ENCODE data around the gene TRIM46. TPM values are rescaled to one million over a fixed set of nuclear protein-coding genes. Genes with fewer than 3 reads are reported as not detected.

TRIM46 gene
- total and polyA plus RNA-seq, 9 of the 15 experiments (the other 6 are each of a cell fraction or from before 2014, with no cell fraction given): 0.05 to 0.60 (median 0.16) TPM; not detected in 3

GRCh38 chr1:155208541-155209311 is 35.1 kb downstream of the TRIM46 start, which contains the start of gene MTX1 (continued):
- TF ChIP-seq MNT (conservative IDR thresholded peaks at IDR 0.05): peak; percentile 94 to 98
- TF ChIP-seq REST (IDR thresholded peaks at IDR 0.05; ENCODE audit: borderline replicate concordance): no peak
- TF ChIP-seq REST (CRISPR knock-in tag; IDR thresholded peaks at IDR 0.05; ENCODE audit: low read depth): 0 out of 2 replicates have a peak, but pooled peaks have one; percentile 32
- TF ChIP-seq ERF (CRISPR knock-in tag; IDR thresholded peaks at IDR 0.05): no peak
- peak; percentile 80; the same call in 1 of the 2 replicates for TF ChIP-seq KAT7 (CRISPR knock-in tag; IDR thresholded peaks at IDR 0.05; ENCODE audit: borderline replicate concordance)
- TF ChIP-seq CBX1 (IDR thresholded peaks at IDR 0.05; ENCODE audit: low read depth): 0 out of 2 replicates have a peak, but pooled peaks have one; percentile 47
- TF ChIP-seq FOXM1 (IDR thresholded peaks at IDR 0.05; ENCODE audit: low read depth): no peak
- peak; percentile 80; the same call in 1 of the 2 replicates for TF ChIP-seq FOXM1 (CRISPR knock-in tag; IDR thresholded peaks at IDR 0.05; ENCODE audit: low read depth)
- TF ChIP-seq CBX3 (IDR thresholded peaks at IDR 0.05; ENCODE audit: borderline replicate concordance in 1 of 2, low read length in 2 of 2): peak in 1 of 2 experiments; percentile 39; a peak in 1 of 3 replicates
- TF ChIP-seq ZNF740 (CRISPR knock-in tag; IDR thresholded peaks at IDR 0.05): no peak; the same call in 1 of the 2 replicates
- peak in 1 of 2 experiments; percentile 58; a peak in 1 of 4 replicates for TF ChIP-seq ZNF740 (tag; IDR thresholded peaks at IDR 0.05)
- TF ChIP-seq E2F5 (CRISPR knock-in tag; IDR thresholded peaks at IDR 0.05): peak; percentile 75
- TF ChIP-seq LEF1 (IDR thresholded peaks at IDR 0.05): peak; percentile 79
- TF ChIP-seq ZNF644 (tag; IDR thresholded peaks at IDR 0.05; ENCODE audit: low read depth): 0 out of 2 replicates have a peak, but pooled peaks have one; percentile 61
